Sigmoid colon (tissue), 7 donors: ENCODE measurements around the gene TRAF7. TPM values are rescaled to one million over a fixed set of nuclear protein-coding genes. Genes with fewer than 3 reads are reported as not detected.

Experiments
- DNase-seq: peaks from one replicate; pipeline ENCODE4 v3.0.0-alpha.2; 2019
- H3K27ac ChIP-seq, 4 donors: fragments of 200-600 bp; sonication (generic); one replicate each; pipeline ENCODE4 v1.5.1; 2016 to 2019; ENCODE audit warnings: mild to moderate bottlenecking in 1 of 4
- H3K27me3 ChIP-seq, 3 donors: fragments of 200-600 bp; sonication (generic); one replicate each; pipeline ENCODE4 v1.5.1; 2019; ENCODE audit warnings: mild to moderate bottlenecking in 1 of 3
- H3K36me3 ChIP-seq, 4 donors: fragments of 200-600 bp; sonication (generic); one replicate each; pipeline ENCODE4 v1.5.1; 2016 to 2019
- H3K4me1 ChIP-seq, 4 donors: fragments of 200-600 bp; sonication (generic); one replicate each; pipeline ENCODE4 v1.5.1; 2017 to 2019
- H3K4me3 ChIP-seq, 4 donors: fragments of 200-600 bp; sonication (generic); one replicate each; pipeline ENCODE4 v1.5.1; 2017 to 2019; ENCODE audit warnings: mild to moderate bottlenecking in 2 of 4, moderate library complexity in 1 of 4
- H3K9me3 ChIP-seq, 4 donors: fragments of 200-600 bp in 3 of 4; sonication (generic) in 3 of 4; one replicate each; pipeline versions ENCODE4 v1.5.1 to v1.6.1; 2013 to 2019
- CTCF ChIP-seq, 4 experiments: fragments of 450-650 bp in 3 of 4; fragments of 200-600 bp in 1 of 4; IDR thresholded peaks; one replicate each; pipeline ENCODE4 v1.5.1; 2016 to 2019; ENCODE audit warnings: antibody characterized with exemption in 4 of 4, mild to moderate bottlenecking in 3 of 4, moderate library complexity in 2 of 4
- EP300 ChIP-seq, 4 donors: sonication (generic); formaldehyde crosslinking; IDR thresholded peaks; one replicate each; pipeline ENCODE4 v1.6.1; 2017; ENCODE audit warnings: antibody characterized with exemption in 4 of 4
- POLR2A ChIP-seq, 2 donors: fragments of 450-650 bp; IDR thresholded peaks; one replicate each; pipeline ENCODE4 v1.6.1; 2016; ENCODE audit warnings: antibody characterized with exemption in 2 of 2, mild to moderate bottlenecking in 2 of 2, moderate library complexity in 2 of 2
- POLR2AphosphoS5 ChIP-seq, 4 donors: sonication (generic); formaldehyde crosslinking; IDR thresholded peaks; one replicate each; pipeline ENCODE4 v1.6.1; 2017; ENCODE audit warnings: antibody characterized with exemption in 4 of 4
- WGBS, 2 donors: extraction: QIAGEN DNeasy Blood & Tissue Kit; methylation state at CpG; one replicate each; pipeline ENCODE4 v1.1.7; 2013; 5-methylcytosine and 5-hydroxymethylcytosine counted together
- intact Hi-C: fragments of 100-400 bp; cut with DNase I; formaldehyde crosslinking; loops from one replicate; pipeline ENCODE4 v1.15.1; 2023
- polyA plus RNA-seq, 3 donors: library from polyadenylated mRNA; stranded (reverse); fragments of 200-250 nt; gene quantifications; one replicate each; pipeline ENCODE4 v1.2.3, GENCODE V29; 2013
- total RNA-seq, 4 donors: library from RNA; depleted of rRNA; stranded (reverse); fragments of >200 nt; gene quantifications; one replicate each; pipeline ENCODE4 v1.1.0, GENCODE V29; 2016
- donor health status: healthy with polysubstance abuse.
- donor health status: Bipolar disorder and iron deficiency.
- donor health status: healthy.

The TRAF7 gene
- total and polyA plus RNA-seq, 7 donors, result 30.3 to 65.1 (median 45.0) TPM

DNA sequence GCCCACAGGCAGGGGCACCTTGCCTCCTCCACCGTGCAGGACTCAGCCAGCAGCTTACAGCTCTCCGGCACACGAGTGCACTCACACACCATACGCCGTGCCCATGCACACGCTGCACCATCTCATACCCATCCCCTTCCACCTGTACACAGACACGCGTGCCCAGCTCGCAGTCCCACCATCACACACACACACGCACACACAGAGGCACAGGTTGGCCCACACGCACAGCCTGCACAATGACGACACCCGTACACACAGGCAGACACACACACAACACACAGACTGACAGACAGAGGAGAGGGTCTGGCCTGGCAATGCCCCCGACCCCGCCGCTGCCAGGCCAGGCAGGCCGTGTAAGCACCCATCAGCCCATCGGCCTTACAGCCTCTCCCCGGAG, 28.8 kb downstream of the TRAF7 start:
- Histone ChIP-seq H3K27me3 (no peaks in the 10 kb centered on the region), H3K9me3 (no peaks in the 10 kb centered on the region), H3K27ac (no peak overlapping the region), H3K4me3 (no peak overlapping the region), H3K36me3 (no peaks in the 10 kb centered on the region), H3K4me1 (no peaks in the 10 kb centered on the region)
- TF ChIP-seq EP300 (IDR thresholded peaks at IDR 0.05) (no peak), POLR2AphosphoS5 (IDR thresholded peaks at IDR 0.05) (no peak), POLR2A (IDR thresholded peaks at IDR 0.05) (no peak), CTCF (IDR thresholded peaks at IDR 0.05) (no peak)
- WGBS, 2 donors, result 67 to 92% methylated on average over 19 of the region's 19 CpGs
- intact Hi-C loops, result no loop called here
- no peak for DNase-seq

GRCh38 chr16:2184962-2185361, 29.4 kb downstream of the TRAF7 start:
- H3K27ac ChIP-seq, result no peak overlapping the region
- H3K36me3 ChIP-seq, result no peaks in the 10 kb centered on the region
- H3K4me3 ChIP-seq, result no peak overlapping the region
- no peak for DNase-seq
- H3K9me3 ChIP-seq, result no peaks in the 10 kb centered on the region
- whole genome bisulfite sequencing, 2 donors, result 34 to 87% methylated on average over 20 of the region's 20 CpGs
- H3K27me3 ChIP-seq, result no peaks in the 10 kb centered on the region
- intact Hi-C loops, result no loop called here
- H3K4me1 ChIP-seq, result no peaks in the 10 kb centered on the region
- TF ChIP-seq POLR2A (IDR thresholded peaks at IDR 0.05), result no peak
- TF ChIP-seq POLR2AphosphoS5 (IDR thresholded peaks at IDR 0.05), result no peak
- no peak for TF ChIP-seq CTCF (IDR thresholded peaks at IDR 0.05)

- no peaks in the 10 kb centered on the region for H3K36me3 ChIP-seq
- H3K27me3 ChIP-seq, result no peaks in the 10 kb centered on the region
- DNase-seq, result no peak
- intact Hi-C loops, result no loop called here
- no peaks in the 10 kb centered on the region for H3K4me1 ChIP-seq
- no peak for TF ChIP-seq EP300 (IDR thresholded peaks at IDR 0.05)
- TF ChIP-seq POLR2AphosphoS5 (IDR thresholded peaks at IDR 0.05), result no peak
- no peak for TF ChIP-seq CTCF (IDR thresholded peaks at IDR 0.05)
- no peak for TF ChIP-seq POLR2A (IDR thresholded peaks at IDR 0.05)
- no peaks in the 10 kb centered on the region for H3K9me3 ChIP-seq
- 77 to 89% methylated on average over 13 of the region's 13 CpGs for whole genome bisulfite sequencing, 2 donors
- no peak overlapping the region for H3K4me3 ChIP-seq
- no peak overlapping the region for H3K27ac ChIP-seq
Measured at GRCh38 chr16:2186064-2186463, 30.5 kb downstream of the TRAF7 start.

DNA sequence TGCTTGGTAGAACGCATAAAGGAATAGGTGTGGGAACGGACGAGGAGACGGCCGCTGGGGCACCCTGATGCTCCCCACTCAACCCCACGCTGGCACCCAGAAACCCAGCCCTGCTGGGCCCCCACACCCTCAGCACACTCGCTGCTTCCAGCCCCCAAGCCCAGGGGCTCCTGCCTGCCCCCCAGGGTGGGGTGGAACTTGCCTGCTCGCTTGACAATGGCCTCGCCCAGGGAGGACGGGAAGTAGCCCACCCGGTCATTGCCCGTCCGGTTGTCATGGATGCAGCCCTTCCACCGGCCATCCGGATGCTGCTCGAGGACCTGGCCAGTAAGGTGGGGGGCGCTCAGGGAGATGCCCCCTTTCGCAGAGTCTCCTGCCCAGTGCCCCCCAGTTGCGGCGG, 30.9 kb downstream of the TRAF7 start:
- H3K27ac ChIP-seq, result no peak overlapping the region
- TF ChIP-seq POLR2AphosphoS5 (IDR thresholded peaks at IDR 0.05), result no peak
- TF ChIP-seq EP300 (IDR thresholded peaks at IDR 0.05), result no peak
- no peak for TF ChIP-seq POLR2A (IDR thresholded peaks at IDR 0.05)
- TF ChIP-seq CTCF (IDR thresholded peaks at IDR 0.05), result no peak
- 83 to 89% methylated on average over 20 of the region's 20 CpGs for WGBS, 2 donors
- H3K4me1 ChIP-seq, result no peaks in the 10 kb centered on the region
- H3K27me3 ChIP-seq, result no peaks in the 10 kb centered on the region
- H3K36me3 ChIP-seq, result no peaks in the 10 kb centered on the region
- no peak for DNase-seq
- H3K4me3 ChIP-seq, result no peak overlapping the region
- no peaks in the 10 kb centered on the region for H3K9me3 ChIP-seq
- intact Hi-C loops, result no loop called here

DNA sequence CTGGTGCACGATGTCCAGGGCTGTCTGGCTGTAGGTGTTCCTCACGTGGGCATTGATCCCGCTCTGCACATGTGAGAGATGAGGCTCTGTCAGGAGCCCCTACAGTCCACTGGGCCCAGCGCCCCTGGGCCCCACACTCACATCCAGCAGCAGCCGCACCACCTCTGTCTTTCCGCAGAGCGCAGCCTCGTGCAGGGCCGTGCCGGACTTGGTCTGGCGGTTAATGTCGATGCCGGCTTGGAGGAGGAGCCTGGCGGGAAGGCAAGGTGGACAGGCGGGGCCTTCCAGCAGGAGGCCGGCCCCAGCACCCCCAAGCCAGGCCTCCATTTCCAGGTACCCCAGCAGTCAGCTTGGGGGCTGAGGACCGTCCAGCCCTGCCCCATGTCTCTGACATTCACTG, 31.6 kb downstream of the TRAF7 start:
- no peak overlapping the region for H3K4me3 ChIP-seq
- no peaks in the 10 kb centered on the region for H3K36me3 ChIP-seq
- intact Hi-C loops, result no loop called here
- DNase-seq, result no peak
- no peak overlapping the region for H3K27ac ChIP-seq
- H3K9me3 ChIP-seq, result no peaks in the 10 kb centered on the region
- no peaks in the 10 kb centered on the region for H3K27me3 ChIP-seq
- no peaks in the 10 kb centered on the region for H3K4me1 ChIP-seq
- 44 to 76% methylated on average over 17 of the region's 17 CpGs for WGBS, 2 donors
- TF ChIP-seq EP300 (IDR thresholded peaks at IDR 0.05) (no peak), POLR2A (IDR thresholded peaks at IDR 0.05) (no peak), POLR2AphosphoS5 (IDR thresholded peaks at IDR 0.05) (no peak), CTCF (IDR thresholded peaks at IDR 0.05) (no peak)
